HCT116 (cell line): ENCODE measurements around the gene CXCR1. TPM values are rescaled to one million over a fixed set of nuclear protein-coding genes. Genes with fewer than 3 reads are reported as not detected.

ENCODE experiments used
- ATAC-seq: fragments of 200-7000 bp; cut with Tn5 transposase; 2 replicates; pipeline ENCODE4 v1.9.1; 2020; ENCODE audit warnings: mild to moderate bottlenecking, moderate library complexity
- BruUV-seq: library from RNA; stranded (reverse); fragments of 400-500 nt; replicated peaks from 2 replicates; lab custom pipeline; 2021; lab: Mats Ljungman, UMichigan
- CTCF ChIA-PET: fragments of 300-600 bp; sonication (Branson Sonifier 250); formaldehyde crosslinking; loops from one replicate; lab custom pipeline; 2021; ENCODE audit warnings: antibody characterized with exemption; lab: Charles Lee
- POLR2A ChIA-PET: fragments of 300-600, 350-600 bp; sonication (Branson Sonifier 250); formaldehyde crosslinking; loops from one replicate; lab custom pipeline; 2021; ENCODE audit warnings: antibody characterized with exemption; lab: Charles Lee
- RAD21 ChIA-PET, 2 experiments: fragments of 300-600 bp; sonication (Branson Sonifier 250); formaldehyde crosslinking; loops; one replicate each; lab custom pipeline; 2023; ENCODE audit warnings: low total read pairs in 2 of 2; ENCODE audit not compliant: uncharacterized antibody in 2 of 2, unreplicated experiment in 2 of 2, low non-redundant PET in 1 of 2; lab: Charles Lee
- DNase-seq: peaks from one replicate; pipeline ENCODE4 v3.0.0-alpha.2; 2010; ENCODE audit warnings: low read depth, low spot score
- H2AFZ ChIP-seq: fragments of 200-600 bp; shearing (Covaris generic), sonication (generic); 2 replicates; pipeline ENCODE4 v1.6.1; 2017; ENCODE audit warnings: low read depth, mixed run types, mixed read lengths, antibody characterized with exemption, low read length; ENCODE audit not compliant: poor library complexity, severe bottlenecking
- H3K27ac ChIP-seq: 2 replicates; pipeline ENCODE4 v1.5.1; 2012; ENCODE audit warnings: low read depth, low read length
- H3K27me3 ChIP-seq: fragments of 200-600 bp; sonication (generic); 2 replicates; pipeline ENCODE4 v1.6.1; 2016; ENCODE audit warnings: mixed run types, low read length, mixed read lengths; ENCODE audit not compliant: insufficient read depth
- H3K36me3 ChIP-seq, 2 experiments: fragments of 200-500 bp in 1 of 2; fragments of 200-600 bp in 1 of 2; sonication (Bioruptor generic) in 1 of 2; sonication (generic) in 1 of 2; 2 replicates each; pipeline versions ENCODE4 v1.5.1 to v1.6.1; 2014 to 2016; ENCODE audit warnings: low read length in 2 of 2, inconsistent platforms in 1 of 2, mixed read lengths in 1 of 2, mixed run types in 1 of 2; ENCODE audit not compliant: insufficient read depth in 2 of 2, control insufficient read depth in 1 of 2
- H3K4me1 ChIP-seq, 2 experiments: fragments of 200-600 bp in 1 of 2; sonication (generic) in 1 of 2; 2 replicates each; pipeline versions ENCODE4 v1.5.1 to v1.6.1; 2012 to 2017; ENCODE audit warnings: low read length in 2 of 2, inconsistent platforms in 1 of 2, mild to moderate bottlenecking in 1 of 2, mixed read lengths in 1 of 2, mixed run types in 1 of 2, moderate library complexity in 1 of 2; ENCODE audit not compliant: insufficient read depth in 2 of 2, control insufficient read depth in 1 of 2
- H3K4me2 ChIP-seq: fragments of 200-600 bp; sonication (generic); 2 replicates; pipeline ENCODE4 v1.6.1; 2017; ENCODE audit warnings: mixed run types, low read length, mixed read lengths
- H3K4me3 ChIP-seq, 2 experiments: fragments of 200-600 bp in 1 of 2; sonication (generic) in 1 of 2; replicated peaks in 1 of 2; 2 replicates each; pipeline ENCODE4 v1.5.1; 2011 to 2016; ENCODE audit warnings: low read length in 2 of 2, control low read depth in 1 of 2, low read depth in 1 of 2, mild to moderate bottlenecking in 1 of 2, mixed read lengths in 1 of 2, mixed run types in 1 of 2
- H3K79me2 ChIP-seq: fragments of 200-600 bp; sonication (generic); 2 replicates; pipeline ENCODE4 v1.6.1; 2017; ENCODE audit warnings: mild to moderate bottlenecking, mixed run types, low read length, moderate library complexity, mixed read lengths; ENCODE audit not compliant: insufficient read depth
- H3K9ac ChIP-seq: fragments of 200-600 bp; sonication (generic); 2 replicates; pipeline ENCODE4 v1.6.1; 2016; ENCODE audit warnings: low read length, mixed read lengths
- H3K9me2 ChIP-seq: fragments of 200-600 bp; sonication (generic), shearing (Covaris generic); 2 replicates; pipeline ENCODE4 v1.6.1; 2017; ENCODE audit warnings: mixed run types, mild to moderate bottlenecking, moderate library complexity; ENCODE audit not compliant: insufficient read depth
- H3K9me3 ChIP-seq, 2 experiments: fragments of 200-500 bp in 1 of 2; fragments of 200-600 bp in 1 of 2; sonication (Bioruptor generic) in 1 of 2; sonication (generic) in 1 of 2; 2 replicates each; pipeline ENCODE4 v1.6.1; 2014 to 2017; ENCODE audit warnings: low read length in 2 of 2, mixed read lengths in 2 of 2, inconsistent platforms in 1 of 2, low read depth in 1 of 2, mild to moderate bottlenecking in 1 of 2, mixed run types in 1 of 2, moderate library complexity in 1 of 2; ENCODE audit not compliant: control insufficient read depth in 1 of 2, insufficient read depth in 1 of 2
- H4K20me1 ChIP-seq: fragments of 200-600 bp; sonication (generic), shearing (Covaris generic); 2 replicates; pipeline ENCODE4 v1.6.1; 2017; ENCODE audit warnings: mixed run types, mild to moderate bottlenecking, moderate library complexity; ENCODE audit not compliant: insufficient read depth
- ATF3 ChIP-seq: IDR thresholded peaks from 2 replicates; pipeline ENCODE4 v1.6.1; 2012
- CBX3 ChIP-seq: IDR thresholded peaks from 2 replicates; pipeline ENCODE4 v1.6.1; 2012; ENCODE audit warnings: low read depth
- CTCF ChIP-seq, 3 experiments: fragments of 200-600 bp in 1 of 3; sonication (generic) in 1 of 3; IDR thresholded peaks in 2 of 3; conservative IDR thresholded peaks in 1 of 3; 2 replicates each; pipeline ENCODE4 v1.5.1; 2012 to 2017; ENCODE audit warnings: low read depth in 2 of 3, low read length in 2 of 3, antibody characterized with exemption in 1 of 3, borderline replicate concordance in 1 of 3, control low read depth in 1 of 3, mild to moderate bottlenecking in 1 of 3, mixed read lengths in 1 of 3, mixed run types in 1 of 3, moderate library complexity in 1 of 3; ENCODE audit not compliant: insufficient read depth in 1 of 3
- ELF1 ChIP-seq: IDR thresholded peaks from 2 replicates; pipeline ENCODE4 v1.6.1; 2012; ENCODE audit warnings: low read depth, borderline replicate concordance
- FOSL1 ChIP-seq: IDR thresholded peaks from 2 replicates; pipeline ENCODE4 v1.6.1; 2012; ENCODE audit warnings: low read depth
- JUND ChIP-seq: IDR thresholded peaks from 2 replicates; pipeline ENCODE4 v1.6.1; 2012
- MAX ChIP-seq: IDR thresholded peaks from 2 replicates; pipeline ENCODE4 v1.6.1; 2012
- POLR2AphosphoS5 ChIP-seq: IDR thresholded peaks from 2 replicates; pipeline ENCODE4 v1.6.1; 2011; ENCODE audit warnings: mild to moderate bottlenecking, low read depth, low read length, moderate library complexity
- SIN3A ChIP-seq: IDR thresholded peaks from 2 replicates; pipeline ENCODE4 v1.6.1; 2012; ENCODE audit warnings: low read depth
- SP1 ChIP-seq: IDR thresholded peaks from 2 replicates; pipeline ENCODE4 v1.6.1; 2012; ENCODE audit warnings: low read depth
- SRF ChIP-seq: IDR thresholded peaks from 2 replicates; pipeline ENCODE4 v1.6.1; 2012; ENCODE audit warnings: low read depth
- TCF7L2 ChIP-seq: IDR thresholded peaks from 2 replicates; pipeline ENCODE4 v1.7.0; 2011; ENCODE audit warnings: borderline replicate concordance, inconsistent platforms; ENCODE audit not compliant: insufficient read depth, insufficient read length; ENCODE audit errors: extremely low read depth
- YY1 ChIP-seq: IDR thresholded peaks from 2 replicates; pipeline ENCODE4 v1.6.1; 2011; ENCODE audit warnings: low read length, low read depth, moderate library complexity, mild to moderate bottlenecking; ENCODE audit not compliant: insufficient replicate concordance; ENCODE audit errors: extremely low read depth
- ZFX ChIP-seq: fragments of 450-650 bp; IDR thresholded peaks from 2 replicates; pipeline ENCODE4 v1.6.1; 2017
- intact Hi-C: fragments of 100-400 bp; cut with micrococcal nuclease; formaldehyde crosslinking; loops from 2 replicates; pipeline ENCODE4 v1.10.0; 2022
- total RNA-seq: library from RNA; stranded (reverse); gene quantifications from one replicate; pipeline ENCODE4 v1.2.1, GENCODE V29; 2021; ENCODE audit not compliant: unreplicated experiment

The CXCR1 gene
- total RNA-seq, 1 experiment from 2014 or later, result not detected

GRCh38 chr2:218184331-218184730, 17.6 kb upstream of the CXCR1 start:
- DNase-seq, result no peak
- ChIA-PET RAD21 (no interaction called here), CTCF (no interaction called here)
- H3K9me3 ChIP-seq, result no peaks in the 10 kb centered on the region
- no peak overlapping the region for H3K4me2 ChIP-seq
- no TSS peak for BruUV-seq
- H3K4me1 ChIP-seq, result peaks cover 0 to 8% of the 10 kb centered on the region in 2 experiments; a peak in 2 of 4 replicates
- no peaks in the 10 kb centered on the region for H3K27me3 ChIP-seq
- intact Hi-C loops, result no loop called here
- H3K27ac ChIP-seq, result no peak overlapping the region
- H3K36me3 ChIP-seq, result no peaks in the 10 kb centered on the region
- TF ChIP-seq SRF (no peak), FOSL1 (no peak), SP1 (no peak), SIN3A (no peak), CTCF (IDR thresholded peaks at IDR 0.05 in 2 of 3, conservative IDR thresholded peaks at IDR 0.05 in 1 of 3; ENCODE audit: borderline replicate concordance in 1 of 3, insufficient read depth in 1 of 3, low read depth in 2 of 3, low read length in 2 of 3) (no peak), CBX3 (no peak), ATF3 (no peak), YY1 (no peak)
- TF ChIP-seq, all 23 proteins: peak for 0
- Histone ChIP-seq H3K9me2 (no peaks in the 10 kb centered on the region), H4K20me1 (no peaks in the 10 kb centered on the region), H3K79me2 (no peaks in the 10 kb centered on the region), H3K9ac (no peak overlapping the region), H3K4me3 (no peak overlapping the region), H2AFZ (no peak overlapping the region)
- no peak for ATAC-seq
- POLR2A ChIA-PET, result no interaction called here

GRCh38 chr2:218180467-218181114, 13.8 kb upstream of the CXCR1 start:
- no peaks in the 10 kb centered on the region for H3K9me3 ChIP-seq
- CTCF ChIA-PET, result no interaction called here

More at GRCh38 chr2:218180467-218181114, 13.8 kb upstream of the CXCR1 start:
- Histone ChIP-seq H3K27me3 (no peaks in the 10 kb centered on the region), H3K4me2 (no peak overlapping the region), H3K4me3 (no peak overlapping the region), H3K27ac (no peak overlapping the region), H3K9me2 (no peaks in the 10 kb centered on the region), H2AFZ (no peak overlapping the region), H3K9ac (no peak overlapping the region), H3K4me1 (no peaks in the 10 kb centered on the region), H3K79me2 (no peaks in the 10 kb centered on the region), H4K20me1 (no peaks in the 10 kb centered on the region), H3K36me3 (no peaks in the 10 kb centered on the region)
- no peak for TF ChIP-seq TCF7L2
- TF ChIP-seq SP1, result no peak
- no peak for TF ChIP-seq JUND
- no peak for TF ChIP-seq POLR2AphosphoS5
- no peak for TF ChIP-seq ZFX
- TF ChIP-seq YY1, result no peak
- no peak for TF ChIP-seq ELF1
- TF ChIP-seq MAX, result no peak
- intact Hi-C loops, result no loop called here
- no peak for ATAC-seq
- no TSS peak for BruUV-seq
- DNase-seq, result no peak
- POLR2A ChIA-PET, result no interaction called here
- RAD21 ChIA-PET, result no interaction called here
